ENCODE data around the gene SCCPDH. TPM values are rescaled to one million over a fixed set of nuclear protein-coding genes. Genes with fewer than 3 reads are reported as not detected.

SCCPDH gene
- total RNA-seq, 1 experiment from 2014 or later, result 26.1 TPM

GRCh38 chr1:246815693-246816270 lies 91.6 kb downstream of the SCCPDH start:
- no peaks in the 10 kb centered on the region for H3K4me1 Mint-ChIP-seq (ENCODE audit: low read depth, unreplicated experiment)
- TF ChIP-seq, protein P1, sequence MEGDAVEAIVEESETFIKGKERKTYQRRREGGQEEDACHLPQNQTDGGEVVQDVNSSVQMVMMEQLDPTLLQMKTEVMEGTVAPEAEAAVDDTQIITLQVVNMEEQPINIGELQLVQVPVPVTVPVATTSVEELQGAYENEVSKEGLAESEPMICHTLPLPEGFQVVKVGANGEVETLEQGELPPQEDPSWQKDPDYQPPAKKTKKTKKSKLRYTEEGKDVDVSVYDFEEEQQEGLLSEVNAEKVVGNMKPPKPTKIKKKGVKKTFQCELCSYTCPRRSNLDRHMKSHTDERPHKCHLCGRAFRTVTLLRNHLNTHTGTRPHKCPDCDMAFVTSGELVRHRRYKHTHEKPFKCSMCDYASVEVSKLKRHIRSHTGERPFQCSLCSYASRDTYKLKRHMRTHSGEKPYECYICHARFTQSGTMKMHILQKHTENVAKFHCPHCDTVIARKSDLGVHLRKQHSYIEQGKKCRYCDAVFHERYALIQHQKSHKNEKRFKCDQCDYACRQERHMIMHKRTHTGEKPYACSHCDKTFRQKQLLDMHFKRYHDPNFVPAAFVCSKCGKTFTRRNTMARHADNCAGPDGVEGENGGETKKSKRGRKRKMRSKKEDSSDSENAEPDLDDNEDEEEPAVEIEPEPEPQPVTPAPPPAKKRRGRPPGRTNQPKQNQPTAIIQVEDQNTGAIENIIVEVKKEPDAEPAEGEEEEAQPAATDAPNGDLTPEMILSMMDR (IDR thresholded peaks at IDR 0.05; ENCODE audit: insufficient read depth in 1 of 2, low read depth in 1 of 2, low read length in 1 of 2, severe bottlenecking in 1 of 2, unreplicated experiment in 1 of 2), result no peak
- H3K9me3 Mint-ChIP-seq (ENCODE audit: unreplicated experiment), result peaks cover 16% of the 10 kb centered on the region
- no TSS peak for BruUV-seq (replicated peaks)
- H3K36me3 Mint-ChIP-seq (ENCODE audit: insufficient read depth, unreplicated experiment), result no peaks in the 10 kb centered on the region
- no peaks in the 10 kb centered on the region for H3K9me3 ChIP-seq
- CTCF ChIA-PET, result no interaction called here
- no peaks in the 10 kb centered on the region for H3K27me3 ChIP-seq (replicated peaks; ENCODE audit: control insufficient read depth, insufficient read depth, low read length)
- H3K36me3 ChIP-seq (ENCODE audit: control insufficient read depth, insufficient read depth, low read length), result no peaks in the 10 kb centered on the region
- H3K4me3 Mint-ChIP-seq (ENCODE audit: unreplicated experiment), result no peak overlapping the region
- POLR2A ChIA-PET, result no interaction called here
- no peaks in the 10 kb centered on the region for H3K4me1 ChIP-seq
- H3K4me3 ChIP-seq (ENCODE audit: low read depth, low read length), result no peak overlapping the region
- H3K27ac Mint-ChIP-seq (ENCODE audit: unreplicated experiment), result no peak overlapping the region
- intact Hi-C loops (cut with micrococcal nuclease; ENCODE audit: unreplicated experiment), result no loop called here
- H3K27me3 Mint-ChIP-seq (ENCODE audit: insufficient read depth, unreplicated experiment), result no peaks in the 10 kb centered on the region
- DNase-seq, result no peak

Other genes starting within 250 kb of the SCCPDH start
- 33.0 and 37.7 TPM in 2 replicates for gene SMYD3, start 217.1 kb upstream of the SCCPDH start, total RNA-seq (2022)
- gene TFB2M, start 158.1 kb upstream of the SCCPDH start, total RNA-seq (2022), result 23.4 and 23.9 TPM in 2 replicates
- 14.8 and 15.3 TPM in 2 replicates for gene CNST, start 158.0 kb upstream of the SCCPDH start, total RNA-seq (2022)
- gene AHCTF1, start 207.5 kb downstream of the SCCPDH start, total RNA-seq (2022), result 42.3 and 48.7 TPM in 2 replicates